GM23338 (cell line): ENCODE measurements around the gene KRTDAP. TPM values are rescaled to one million over a fixed set of nuclear protein-coding genes. Genes with fewer than 3 reads are reported as not detected.

Experiments used
- ATAC-seq: fragments of 200-7000 bp; cut with Tn5 transposase; 3 replicates; pipeline ENCODE4 v1.9.1; 2020
- DNase-seq: peaks from one replicate; pipeline ENCODE4 v3.0.0-alpha.2; 2015; ENCODE audit warnings: low spot score
- H2AFZ ChIP-seq: fragments of 200-600 bp; sonication (generic); 2 replicates; pipeline ENCODE4 v1.8.0; 2016; ENCODE audit warnings: antibody characterized with exemption, mild to moderate bottlenecking, moderate library complexity
- H3F3A ChIP-seq: fragments of 200-600 bp; sonication (generic); replicated peaks from 2 replicates; pipeline ENCODE4 v1.8.0; 2017; ENCODE audit warnings: antibody characterized with exemption, mixed run types, low read depth
- H3K27ac ChIP-seq: fragments of 200-600 bp; sonication (generic); 2 replicates; pipeline ENCODE4 v1.6.1; 2016; ENCODE audit warnings: low read depth
- H3K27me3 ChIP-seq: fragments of 200-600 bp; sonication (generic); 2 replicates; pipeline ENCODE4 v1.8.0; 2016; ENCODE audit warnings: mild to moderate bottlenecking, mixed run types, moderate library complexity; ENCODE audit not compliant: insufficient read depth
- H3K36me3 ChIP-seq: fragments of 200-600 bp; sonication (generic); 2 replicates; pipeline ENCODE4 v1.8.0; 2016; ENCODE audit warnings: mild to moderate bottlenecking; ENCODE audit not compliant: insufficient read depth
- H3K4me1 ChIP-seq: fragments of 200-600 bp; sonication (generic); 2 replicates; pipeline ENCODE4 v1.8.0; 2016; ENCODE audit warnings: mild to moderate bottlenecking, moderate library complexity; ENCODE audit not compliant: insufficient read depth
- H3K4me2 ChIP-seq: fragments of 200-600 bp; sonication (generic); 2 replicates; pipeline ENCODE4 v1.7.1; 2017; ENCODE audit warnings: mixed run types
- H3K4me3 ChIP-seq: fragments of 200-600 bp; sonication (generic); 2 replicates; pipeline ENCODE4 v1.6.1; 2016; ENCODE audit warnings: mixed run types
- H3K79me2 ChIP-seq: fragments of 200-600 bp; sonication (generic); replicated peaks from 2 replicates; pipeline ENCODE4 v1.8.0; 2017; ENCODE audit warnings: mild to moderate bottlenecking; ENCODE audit not compliant: insufficient read depth
- H3K9me2 ChIP-seq: fragments of 200-600 bp; sonication (generic); 2 replicates; pipeline ENCODE4 v1.8.0; 2017; ENCODE audit not compliant: insufficient read depth
- H4K20me1 ChIP-seq: fragments of 200-600 bp; sonication (generic); replicated peaks from 2 replicates; pipeline ENCODE4 v1.8.0; 2017; ENCODE audit warnings: mild to moderate bottlenecking; ENCODE audit not compliant: insufficient read depth
- H3K27ac Mint-ChIP-seq: 2 replicates; pipeline ENCODE4 v1.8.0; 2020; ENCODE audit warnings: inconsistent platforms, mild to moderate bottlenecking, moderate library complexity, mixed read lengths
- H3K27me3 Mint-ChIP-seq: 3 replicates; pipeline ENCODE4 v1.8.0; 2022; ENCODE audit warnings: low read depth, mild to moderate bottlenecking, moderate library complexity, mixed read lengths, inconsistent platforms; ENCODE audit not compliant: insufficient read depth, poor library complexity
- H3K36me3 Mint-ChIP-seq: 3 replicates; pipeline ENCODE4 v1.8.0; 2021; ENCODE audit warnings: low read depth, mild to moderate bottlenecking, inconsistent platforms, moderate library complexity, mixed read lengths
- H3K4me1 Mint-ChIP-seq: 3 replicates; pipeline ENCODE4 v1.8.0; 2020; ENCODE audit warnings: mild to moderate bottlenecking, inconsistent platforms, mixed read lengths
- H3K4me3 Mint-ChIP-seq: 3 replicates; pipeline ENCODE4 v1.8.0; 2021; ENCODE audit warnings: moderate library complexity, mild to moderate bottlenecking, inconsistent platforms, mixed read lengths
- H3K9me3 Mint-ChIP-seq: 3 replicates; pipeline ENCODE4 v1.8.0; 2020; ENCODE audit warnings: moderate library complexity, mild to moderate bottlenecking, inconsistent platforms, mixed read lengths
- CREB1 ChIP-seq: fragments of 250-450 bp; sonication (Bioruptor Pico); IDR thresholded peaks from 2 replicates; pipeline ENCODE4 v1.5.0; 2020; ENCODE audit warnings: low read depth, mild to moderate bottlenecking, moderate library complexity
- EZH2 ChIP-seq: fragments of 200-600 bp; sonication (generic); IDR thresholded peaks from one replicate; pipeline ENCODE4 v1.8.0; 2017; ENCODE audit warnings: antibody characterized with exemption, mild to moderate bottlenecking, low read depth; ENCODE audit not compliant: unreplicated experiment
- EZH2phosphoT487 ChIP-seq: fragments of 200-600 bp; sonication (generic); IDR thresholded peaks from one replicate; pipeline ENCODE4 v1.8.1; 2018; ENCODE audit warnings: antibody characterized with exemption; ENCODE audit not compliant: unreplicated experiment
- JUNB ChIP-seq: IDR thresholded peaks from one replicate; pipeline ENCODE4 v1.6.1; 2016; ENCODE audit warnings: antibody characterized with exemption; ENCODE audit not compliant: unreplicated experiment
- NANOG ChIP-seq: IDR thresholded peaks from 2 replicates; pipeline ENCODE4 v1.6.1; 2016; ENCODE audit warnings: antibody characterized with exemption, borderline replicate concordance
- POLR2AphosphoS5 ChIP-seq: IDR thresholded peaks from 2 replicates; pipeline ENCODE4 v1.6.1; 2016; ENCODE audit warnings: antibody characterized with exemption, low read depth
- STAT1 ChIP-seq: IDR thresholded peaks from one replicate; pipeline ENCODE4 v1.6.1; 2016; ENCODE audit warnings: antibody characterized with exemption; ENCODE audit not compliant: unreplicated experiment
- ZNF114 ChIP-seq: fragments of 250-450 bp; sonication (Bioruptor Pico); IDR thresholded peaks from 2 replicates; pipeline ENCODE4 v1.5.0; 2020; ENCODE audit warnings: mild to moderate bottlenecking, moderate library complexity
- ZNF331 ChIP-seq: fragments of 250-450 bp; sonication (Bioruptor Pico); IDR thresholded peaks from 2 replicates; pipeline ENCODE4 v1.5.0; 2020; ENCODE audit warnings: low read depth, mild to moderate bottlenecking, moderate library complexity
- polyA plus RNA-seq: library from polyadenylated mRNA; unstranded; fragments of >200 nt; fragmentation: Nextera tagmentation; extraction: Ambion mirVana; gene quantifications from 2 replicates; pipeline ENCODE4 v1.2.1, GENCODE V29; 2016
- total RNA-seq: library from RNA; depleted of rRNA; stranded (reverse); fragments of >200 nt; shearing (Covaris generic); gene quantifications from 2 replicates; pipeline ENCODE4 v1.2.3, GENCODE V29; 2014
- TF ChIP-seq, protein P1 (sequence below): IDR thresholded peaks from one replicate; pipeline ENCODE4 v1.6.1; 2018; ENCODE audit warnings: antibody characterized with exemption; ENCODE audit not compliant: unreplicated experiment
- TF ChIP-seq, protein P2 (sequence below): fragments of 250-450 bp; sonication (Bioruptor Pico); IDR thresholded peaks from 2 replicates; pipeline ENCODE4 v1.5.0; 2020; ENCODE audit warnings: mild to moderate bottlenecking, moderate library complexity
- TF ChIP-seq, protein P3 (sequence below): IDR thresholded peaks from 2 replicates; pipeline ENCODE4 v1.6.1; 2016; ENCODE audit warnings: antibody characterized with exemption
- TF ChIP-seq, protein P4 (sequence below), 2 experiments: fragments of 200-600 bp in 1 of 2; sonication (generic) in 1 of 2; conservative IDR thresholded peaks; 2 replicates each; pipeline versions ENCODE4 v1.5.1 to v1.6.1; 2016 to 2017; ENCODE audit warnings: antibody characterized with exemption in 2 of 2, low read depth in 2 of 2, mild to moderate bottlenecking in 2 of 2, moderate library complexity in 1 of 2

KRTDAP gene
- total and polyA plus RNA-seq, 2 experiments from 2014 or later, result 2.7 TPM; not detected in 1

DNA sequence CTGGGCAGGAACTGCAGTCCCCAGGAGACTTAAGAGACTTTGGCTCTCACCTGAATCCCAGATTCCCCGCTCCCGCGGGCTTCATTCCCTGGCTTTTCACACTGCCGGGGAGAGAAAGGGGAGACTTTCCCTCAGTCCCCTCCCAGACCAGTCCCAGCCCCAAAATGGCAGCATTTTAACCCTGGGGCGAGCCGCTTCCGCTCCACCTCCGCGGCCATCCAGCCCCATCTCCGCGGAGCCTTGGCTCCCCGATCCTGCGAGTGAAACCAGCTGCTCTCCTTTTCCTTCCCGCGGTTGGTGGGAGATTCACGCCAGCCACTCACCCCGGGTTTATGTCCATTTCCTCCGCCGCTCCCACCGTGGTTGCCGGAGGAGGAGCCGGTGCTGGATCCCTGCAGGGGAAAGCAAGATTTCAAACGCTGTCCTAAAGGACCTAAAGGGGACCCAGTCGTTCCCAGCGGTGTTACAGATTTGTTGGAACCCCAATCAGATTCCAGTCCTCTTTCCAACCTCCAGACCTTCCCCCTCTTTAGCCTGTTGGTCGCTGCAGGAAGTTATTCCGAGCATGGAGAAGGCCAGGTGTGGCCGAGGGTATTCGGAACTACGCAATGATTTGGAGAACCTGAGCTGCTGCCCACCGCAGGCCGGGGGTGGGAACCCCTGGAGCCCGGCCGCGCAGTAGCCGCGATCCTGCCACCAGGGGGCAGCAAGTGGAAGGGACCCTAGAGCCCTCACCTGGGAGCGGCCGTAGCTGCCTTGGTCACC, 19.8 kb upstream of the KRTDAP start:
- Histone ChIP-seq H4K20me1 (peaks cover 6% of the 10 kb centered on the region), H2AFZ (peak overlapping the region; percentile 43; the same call in 1 of the 2 replicates), H3K4me1 (peaks cover 27% of the 10 kb centered on the region), H3K9me2 (no peaks in the 10 kb centered on the region), H3K4me3 (peak overlapping the region; percentile 87), H3K27me3 (peaks cover 2% of the 10 kb centered on the region; the same call in 1 of the 2 replicates), H3F3A (0 out of 2 replicates have a peak, but pooled peaks cover 3% of the 10 kb centered on the region), H3K27ac (peak overlapping the region; percentile 93), H3K4me2 (peak overlapping the region; percentile 98), H3K36me3 (peaks cover 25% of the 10 kb centered on the region), H3K79me2 (peaks cover 33% of the 10 kb centered on the region)
- peaks cover 40% of the 10 kb centered on the region for H3K36me3 Mint-ChIP-seq
- ATAC-seq (peak; percentile 82), DNase-seq (peak; percentile 97)
- peaks cover 15% of the 10 kb centered on the region for H3K27me3 Mint-ChIP-seq
- H3K27ac Mint-ChIP-seq, result peak overlapping the region; percentile 99
- TF ChIP-seq JUNB (no peak), EZH2 (no peak), EZH2phosphoT487 (no peak), CREB1 (CRISPR knock-in tag) (peak; percentile 44; the same call in 1 of the 2 replicates), ZNF331 (CRISPR knock-in tag) (no peak), POLR2AphosphoS5 (peak; percentile 95), STAT1 (no peak), NANOG (no peak), ZNF114 (CRISPR knock-in tag) (no peak)
- TF ChIP-seq, protein P1, sequence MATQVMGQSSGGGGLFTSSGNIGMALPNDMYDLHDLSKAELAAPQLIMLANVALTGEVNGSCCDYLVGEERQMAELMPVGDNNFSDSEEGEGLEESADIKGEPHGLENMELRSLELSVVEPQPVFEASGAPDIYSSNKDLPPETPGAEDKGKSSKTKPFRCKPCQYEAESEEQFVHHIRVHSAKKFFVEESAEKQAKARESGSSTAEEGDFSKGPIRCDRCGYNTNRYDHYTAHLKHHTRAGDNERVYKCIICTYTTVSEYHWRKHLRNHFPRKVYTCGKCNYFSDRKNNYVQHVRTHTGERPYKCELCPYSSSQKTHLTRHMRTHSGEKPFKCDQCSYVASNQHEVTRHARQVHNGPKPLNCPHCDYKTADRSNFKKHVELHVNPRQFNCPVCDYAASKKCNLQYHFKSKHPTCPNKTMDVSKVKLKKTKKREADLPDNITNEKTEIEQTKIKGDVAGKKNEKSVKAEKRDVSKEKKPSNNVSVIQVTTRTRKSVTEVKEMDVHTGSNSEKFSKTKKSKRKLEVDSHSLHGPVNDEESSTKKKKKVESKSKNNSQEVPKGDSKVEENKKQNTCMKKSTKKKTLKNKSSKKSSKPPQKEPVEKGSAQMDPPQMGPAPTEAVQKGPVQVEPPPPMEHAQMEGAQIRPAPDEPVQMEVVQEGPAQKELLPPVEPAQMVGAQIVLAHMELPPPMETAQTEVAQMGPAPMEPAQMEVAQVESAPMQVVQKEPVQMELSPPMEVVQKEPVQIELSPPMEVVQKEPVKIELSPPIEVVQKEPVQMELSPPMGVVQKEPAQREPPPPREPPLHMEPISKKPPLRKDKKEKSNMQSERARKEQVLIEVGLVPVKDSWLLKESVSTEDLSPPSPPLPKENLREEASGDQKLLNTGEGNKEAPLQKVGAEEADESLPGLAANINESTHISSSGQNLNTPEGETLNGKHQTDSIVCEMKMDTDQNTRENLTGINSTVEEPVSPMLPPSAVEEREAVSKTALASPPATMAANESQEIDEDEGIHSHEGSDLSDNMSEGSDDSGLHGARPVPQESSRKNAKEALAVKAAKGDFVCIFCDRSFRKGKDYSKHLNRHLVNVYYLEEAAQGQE, result no peak
- TF ChIP-seq, protein P2, sequence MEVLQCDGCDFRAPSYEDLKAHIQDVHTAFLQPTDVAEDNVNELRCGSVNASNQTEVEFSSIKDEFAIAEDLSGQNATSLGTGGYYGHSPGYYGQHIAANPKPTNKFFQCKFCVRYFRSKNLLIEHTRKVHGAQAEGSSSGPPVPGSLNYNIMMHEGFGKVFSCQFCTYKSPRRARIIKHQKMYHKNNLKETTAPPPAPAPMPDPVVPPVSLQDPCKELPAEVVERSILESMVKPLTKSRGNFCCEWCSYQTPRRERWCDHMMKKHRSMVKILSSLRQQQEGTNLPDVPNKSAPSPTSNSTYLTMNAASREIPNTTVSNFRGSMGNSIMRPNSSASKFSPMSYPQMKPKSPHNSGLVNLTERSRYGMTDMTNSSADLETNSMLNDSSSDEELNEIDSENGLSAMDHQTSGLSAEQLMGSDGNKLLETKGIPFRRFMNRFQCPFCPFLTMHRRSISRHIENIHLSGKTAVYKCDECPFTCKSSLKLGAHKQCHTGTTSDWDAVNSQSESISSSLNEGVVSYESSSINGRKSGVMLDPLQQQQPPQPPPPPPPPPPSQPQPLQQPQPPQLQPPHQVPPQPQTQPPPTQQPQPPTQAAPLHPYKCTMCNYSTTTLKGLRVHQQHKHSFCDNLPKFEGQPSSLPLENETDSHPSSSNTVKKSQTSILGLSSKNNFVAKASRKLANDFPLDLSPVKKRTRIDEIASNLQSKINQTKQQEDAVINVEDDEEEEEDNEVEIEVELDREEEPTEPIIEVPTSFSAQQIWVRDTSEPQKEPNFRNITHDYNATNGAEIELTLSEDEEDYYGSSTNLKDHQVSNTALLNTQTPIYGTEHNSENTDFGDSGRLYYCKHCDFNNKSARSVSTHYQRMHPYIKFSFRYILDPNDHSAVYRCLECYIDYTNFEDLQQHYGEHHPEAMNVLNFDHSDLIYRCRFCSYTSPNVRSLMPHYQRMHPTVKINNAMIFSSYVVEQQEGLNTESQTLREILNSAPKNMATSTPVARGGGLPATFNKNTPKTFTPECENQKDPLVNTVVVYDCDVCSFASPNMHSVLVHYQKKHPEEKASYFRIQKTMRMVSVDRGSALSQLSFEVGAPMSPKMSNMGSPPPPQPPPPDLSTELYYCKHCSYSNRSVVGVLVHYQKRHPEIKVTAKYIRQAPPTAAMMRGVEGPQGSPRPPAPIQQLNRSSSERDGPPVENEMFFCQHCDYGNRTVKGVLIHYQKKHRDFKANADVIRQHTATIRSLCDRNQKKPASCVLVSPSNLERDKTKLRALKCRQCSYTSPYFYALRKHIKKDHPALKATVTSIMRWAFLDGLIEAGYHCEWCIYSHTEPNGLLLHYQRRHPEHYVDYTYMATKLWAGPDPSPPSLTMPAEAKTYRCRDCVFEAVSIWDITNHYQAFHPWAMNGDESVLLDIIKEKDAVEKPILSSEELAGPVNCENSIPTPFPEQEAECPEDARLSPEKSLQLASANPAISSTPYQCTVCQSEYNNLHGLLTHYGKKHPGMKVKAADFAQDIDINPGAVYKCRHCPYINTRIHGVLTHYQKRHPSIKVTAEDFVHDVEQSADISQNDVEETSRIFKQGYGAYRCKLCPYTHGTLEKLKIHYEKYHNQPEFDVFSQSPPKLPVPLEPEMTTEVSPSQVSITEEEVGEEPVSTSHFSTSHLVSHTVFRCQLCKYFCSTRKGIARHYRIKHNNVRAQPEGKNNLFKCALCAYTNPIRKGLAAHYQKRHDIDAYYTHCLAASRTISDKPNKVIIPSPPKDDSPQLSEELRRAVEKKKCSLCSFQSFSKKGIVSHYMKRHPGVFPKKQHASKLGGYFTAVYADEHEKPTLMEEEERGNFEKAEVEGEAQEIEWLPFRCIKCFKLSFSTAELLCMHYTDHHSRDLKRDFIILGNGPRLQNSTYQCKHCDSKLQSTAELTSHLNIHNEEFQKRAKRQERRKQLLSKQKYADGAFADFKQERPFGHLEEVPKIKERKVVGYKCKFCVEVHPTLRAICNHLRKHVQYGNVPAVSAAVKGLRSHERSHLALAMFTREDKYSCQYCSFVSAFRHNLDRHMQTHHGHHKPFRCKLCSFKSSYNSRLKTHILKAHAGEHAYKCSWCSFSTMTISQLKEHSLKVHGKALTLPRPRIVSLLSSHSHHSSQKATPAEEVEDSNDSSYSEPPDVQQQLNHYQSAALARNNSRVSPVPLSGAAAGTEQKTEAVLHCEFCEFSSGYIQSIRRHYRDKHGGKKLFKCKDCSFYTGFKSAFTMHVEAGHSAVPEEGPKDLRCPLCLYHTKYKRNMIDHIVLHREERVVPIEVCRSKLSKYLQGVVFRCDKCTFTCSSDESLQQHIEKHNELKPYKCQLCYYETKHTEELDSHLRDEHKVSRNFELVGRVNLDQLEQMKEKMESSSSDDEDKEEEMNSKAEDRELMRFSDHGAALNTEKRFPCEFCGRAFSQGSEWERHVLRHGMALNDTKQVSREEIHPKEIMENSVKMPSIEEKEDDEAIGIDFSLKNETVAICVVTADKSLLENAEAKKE (CRISPR knock-in tag), result no peak
- TF ChIP-seq, protein P3, sequence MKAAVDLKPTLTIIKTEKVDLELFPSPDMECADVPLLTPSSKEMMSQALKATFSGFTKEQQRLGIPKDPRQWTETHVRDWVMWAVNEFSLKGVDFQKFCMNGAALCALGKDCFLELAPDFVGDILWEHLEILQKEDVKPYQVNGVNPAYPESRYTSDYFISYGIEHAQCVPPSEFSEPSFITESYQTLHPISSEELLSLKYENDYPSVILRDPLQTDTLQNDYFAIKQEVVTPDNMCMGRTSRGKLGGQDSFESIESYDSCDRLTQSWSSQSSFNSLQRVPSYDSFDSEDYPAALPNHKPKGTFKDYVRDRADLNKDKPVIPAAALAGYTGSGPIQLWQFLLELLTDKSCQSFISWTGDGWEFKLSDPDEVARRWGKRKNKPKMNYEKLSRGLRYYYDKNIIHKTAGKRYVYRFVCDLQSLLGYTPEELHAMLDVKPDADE, result no peak
- TF ChIP-seq, protein P4, sequence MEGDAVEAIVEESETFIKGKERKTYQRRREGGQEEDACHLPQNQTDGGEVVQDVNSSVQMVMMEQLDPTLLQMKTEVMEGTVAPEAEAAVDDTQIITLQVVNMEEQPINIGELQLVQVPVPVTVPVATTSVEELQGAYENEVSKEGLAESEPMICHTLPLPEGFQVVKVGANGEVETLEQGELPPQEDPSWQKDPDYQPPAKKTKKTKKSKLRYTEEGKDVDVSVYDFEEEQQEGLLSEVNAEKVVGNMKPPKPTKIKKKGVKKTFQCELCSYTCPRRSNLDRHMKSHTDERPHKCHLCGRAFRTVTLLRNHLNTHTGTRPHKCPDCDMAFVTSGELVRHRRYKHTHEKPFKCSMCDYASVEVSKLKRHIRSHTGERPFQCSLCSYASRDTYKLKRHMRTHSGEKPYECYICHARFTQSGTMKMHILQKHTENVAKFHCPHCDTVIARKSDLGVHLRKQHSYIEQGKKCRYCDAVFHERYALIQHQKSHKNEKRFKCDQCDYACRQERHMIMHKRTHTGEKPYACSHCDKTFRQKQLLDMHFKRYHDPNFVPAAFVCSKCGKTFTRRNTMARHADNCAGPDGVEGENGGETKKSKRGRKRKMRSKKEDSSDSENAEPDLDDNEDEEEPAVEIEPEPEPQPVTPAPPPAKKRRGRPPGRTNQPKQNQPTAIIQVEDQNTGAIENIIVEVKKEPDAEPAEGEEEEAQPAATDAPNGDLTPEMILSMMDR (conservative IDR thresholded peaks at IDR 0.05; ENCODE audit: low read depth in 2 of 2), result peak; percentile 86 to 97
- H3K9me3 Mint-ChIP-seq, result no peaks in the 10 kb centered on the region; the same call in 1 of the 3 replicates
- peak overlapping the region; percentile 97 for H3K4me3 Mint-ChIP-seq
- H3K4me1 Mint-ChIP-seq, result peaks cover 33% of the 10 kb centered on the region
